ENCODE measurements around the gene CPT1C.

The CPT1C gene

DNA sequence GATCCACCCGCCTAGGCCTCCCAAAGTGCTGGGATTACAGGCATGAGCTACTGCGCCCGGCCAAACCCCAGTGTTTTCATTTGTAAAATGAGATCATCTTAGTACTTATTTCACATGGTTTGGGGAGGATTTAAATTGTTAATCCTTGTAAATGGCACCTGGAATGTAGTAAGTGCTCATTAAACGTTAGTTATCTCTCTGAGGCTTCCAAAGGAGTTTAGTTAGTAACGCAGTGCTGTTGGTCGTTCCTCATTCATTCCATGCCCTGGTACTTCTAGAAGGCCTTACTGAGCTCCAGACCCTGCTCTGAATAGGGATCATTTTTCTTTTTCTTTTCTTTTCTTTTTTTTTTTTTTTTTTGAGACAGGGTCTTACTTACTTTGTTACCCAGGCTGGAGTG is 5.2 kb downstream of the CPT1C start:
- no peak overlapping the region for H3K23ac ChIP-seq (ENCODE audit: low read length)
- no peaks in the 10 kb centered on the region for H3K79me2 ChIP-seq (ENCODE audit: control insufficient read depth, insufficient read depth, low read length, poor library complexity)
- no peak overlapping the region for H2AFZ ChIP-seq (ENCODE audit: insufficient read depth, low read length, poor library complexity)
- no peak overlapping the region for H3K27ac ChIP-seq (ENCODE audit: low read depth, low read length)
- no peak overlapping the region for H3K18ac ChIP-seq (ENCODE audit: low read length)
- H4K91ac ChIP-seq (ENCODE audit: low read depth, low read length) = no peak overlapping the region
- H3K36me3 ChIP-seq (ENCODE audit: control insufficient read depth in 1 of 2, insufficient read depth in 2 of 2, low read length in 2 of 2) = no peaks in the 10 kb centered on the region
- no CpG with 5 or more reads among the region's 6 CpGs for WGBS (ENCODE audit: extremely low coverage, insufficient coverage, insufficient read length)
- H3K79me1 ChIP-seq (ENCODE audit: low read length) = no peaks in the 10 kb centered on the region
- no peak overlapping the region for H3K4me2 ChIP-seq (ENCODE audit: low read length)
- no peak for DNase-seq
- no peaks in the 10 kb centered on the region for H3K9me3 ChIP-seq (ENCODE audit: insufficient read depth, low read depth, low read length)
- no peak overlapping the region for H2AK5ac ChIP-seq (ENCODE audit: low read length)
- no peak overlapping the region for H3K9ac ChIP-seq (ENCODE audit: low read length)
- H2BK120ac ChIP-seq (ENCODE audit: insufficient read depth, low read length, poor library complexity) = no peak overlapping the region
- H4K12ac ChIP-seq (ENCODE audit: low read depth, low read length) = no peak overlapping the region
- H2BK5ac ChIP-seq (ENCODE audit: low read depth, low read length, poor library complexity) = no peak overlapping the region
- no peak overlapping the region for H3K4me3 ChIP-seq (ENCODE audit: low read depth, low read length)
- no peaks in the 10 kb centered on the region for H3K27me3 ChIP-seq (ENCODE audit: insufficient read depth, low read length)
- peaks cover 3 to 6% of the 10 kb centered on the region in 2 experiments for H3K4me1 ChIP-seq (ENCODE audit: control insufficient read depth in 1 of 2, insufficient read depth in 2 of 2, low read length in 2 of 2)
- no peak overlapping the region for H4K8ac ChIP-seq (ENCODE audit: low read depth, low read length)
- H2BK12ac ChIP-seq (ENCODE audit: low read length) = no peak overlapping the region
- H3K4ac ChIP-seq (ENCODE audit: low read depth, low read length) = no peak overlapping the region
- H3K14ac ChIP-seq (ENCODE audit: low read length) = no peak overlapping the region

DNA sequence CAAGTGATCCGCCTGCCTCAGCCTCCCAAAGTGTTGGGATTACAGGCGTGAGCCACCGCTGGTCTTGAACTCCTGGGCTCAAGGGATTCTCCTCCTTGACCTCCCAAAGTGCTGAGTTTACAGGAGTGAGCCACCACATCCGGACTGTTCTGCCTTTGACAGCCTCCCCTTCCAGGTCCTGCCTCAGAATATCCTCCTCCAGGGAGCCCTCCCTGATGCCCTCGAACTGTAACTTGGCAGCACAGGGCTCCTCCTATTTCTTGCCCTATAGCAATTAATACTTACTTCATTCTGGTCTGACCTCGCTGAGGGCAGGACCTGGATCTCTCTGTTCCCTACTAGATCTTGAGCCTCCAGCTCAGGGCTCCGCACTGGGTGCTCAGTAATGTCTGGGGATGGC is 5.9 kb downstream of the CPT1C start:
- Histone ChIP-seq H3K79me2 (ENCODE audit: control insufficient read depth, insufficient read depth, low read length, poor library complexity) (no peaks in the 10 kb centered on the region), H4K12ac (ENCODE audit: low read depth, low read length) (no peak overlapping the region), H3K4me1 (ENCODE audit: control insufficient read depth in 1 of 2, insufficient read depth in 2 of 2, low read length in 2 of 2) (no peaks in the 10 kb centered on the region), H3K9me3 (ENCODE audit: insufficient read depth, low read depth, low read length) (no peaks in the 10 kb centered on the region), H3K18ac (ENCODE audit: low read length) (no peak overlapping the region), H3K27me3 (ENCODE audit: insufficient read depth, low read length) (no peaks in the 10 kb centered on the region), H4K91ac (ENCODE audit: low read depth, low read length) (no peak overlapping the region), H2BK120ac (ENCODE audit: insufficient read depth, low read length, poor library complexity) (no peak overlapping the region), H2AK5ac (ENCODE audit: low read length) (no peak overlapping the region), H2BK12ac (ENCODE audit: low read length) (no peak overlapping the region), H3K9ac (ENCODE audit: low read length) (no peak overlapping the region), H3K23ac (ENCODE audit: low read length) (no peak overlapping the region), H3K4ac (ENCODE audit: low read depth, low read length) (no peak overlapping the region), H3K36me3 (ENCODE audit: control insufficient read depth in 1 of 2, insufficient read depth in 2 of 2, low read length in 2 of 2) (no peaks in the 10 kb centered on the region), H4K8ac (ENCODE audit: low read depth, low read length) (no peak overlapping the region), H3K27ac (ENCODE audit: low read depth, low read length) (no peak overlapping the region), H3K79me1 (ENCODE audit: low read length) (no peaks in the 10 kb centered on the region), H2BK5ac (ENCODE audit: low read depth, low read length, poor library complexity) (no peak overlapping the region), H3K4me3 (ENCODE audit: low read depth, low read length) (no peak overlapping the region), H2AFZ (ENCODE audit: insufficient read depth, low read length, poor library complexity) (no peak overlapping the region), H3K4me2 (ENCODE audit: low read length) (no peak overlapping the region), H3K14ac (ENCODE audit: low read length) (no peak overlapping the region)
- no CpG with 5 or more reads among the region's 7 CpGs for WGBS (ENCODE audit: extremely low coverage, insufficient coverage, insufficient read length)
- no peak for DNase-seq

DNA sequence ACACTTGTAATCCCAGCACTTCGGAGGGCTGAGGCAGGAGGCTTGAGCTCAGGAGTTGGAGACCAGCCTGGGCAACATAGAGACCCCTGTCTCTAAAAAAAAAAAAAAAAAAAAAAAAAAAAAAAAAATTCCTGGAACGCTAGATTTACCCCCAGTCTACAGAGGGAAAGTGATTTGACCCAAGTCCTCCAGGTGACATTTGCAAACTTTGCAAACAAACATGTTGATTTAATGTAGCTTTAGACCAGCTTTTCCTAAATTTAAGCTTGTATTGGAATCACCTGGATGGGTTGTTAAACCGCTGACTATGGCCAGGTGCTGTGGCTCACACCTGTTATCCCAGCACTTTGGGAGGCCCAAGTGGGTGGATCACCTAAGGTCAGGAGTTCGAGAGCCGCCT is 8.4 kb downstream of the CPT1C start:
- Histone ChIP-seq H2BK12ac (ENCODE audit: low read length) (no peak overlapping the region), H3K27ac (ENCODE audit: low read depth, low read length) (no peak overlapping the region), H3K4ac (ENCODE audit: low read depth, low read length) (no peak overlapping the region), H3K4me1 (ENCODE audit: control insufficient read depth in 1 of 2, insufficient read depth in 2 of 2, low read length in 2 of 2) (no peaks in the 10 kb centered on the region), H3K14ac (ENCODE audit: low read length) (no peak overlapping the region), H2BK120ac (ENCODE audit: insufficient read depth, low read length, poor library complexity) (no peak overlapping the region), H2AK5ac (ENCODE audit: low read length) (no peak overlapping the region), H2BK5ac (ENCODE audit: low read depth, low read length, poor library complexity) (no peak overlapping the region), H3K23ac (ENCODE audit: low read length) (no peak overlapping the region), H3K4me3 (ENCODE audit: low read depth, low read length) (no peak overlapping the region), H4K91ac (ENCODE audit: low read depth, low read length) (no peak overlapping the region), H3K4me2 (ENCODE audit: low read length) (no peak overlapping the region), H3K27me3 (ENCODE audit: insufficient read depth, low read length) (no peaks in the 10 kb centered on the region), H3K9ac (ENCODE audit: low read length) (no peak overlapping the region), H3K79me1 (ENCODE audit: low read length) (no peaks in the 10 kb centered on the region), H4K8ac (ENCODE audit: low read depth, low read length) (no peak overlapping the region), H2AFZ (ENCODE audit: insufficient read depth, low read length, poor library complexity) (no peak overlapping the region), H3K9me3 (ENCODE audit: insufficient read depth, low read depth, low read length) (no peaks in the 10 kb centered on the region), H3K36me3 (ENCODE audit: control insufficient read depth in 1 of 2, insufficient read depth in 2 of 2, low read length in 2 of 2) (no peaks in the 10 kb centered on the region), H3K79me2 (ENCODE audit: control insufficient read depth, insufficient read depth, low read length, poor library complexity) (no peaks in the 10 kb centered on the region), H4K12ac (ENCODE audit: low read depth, low read length) (no peak overlapping the region), H3K18ac (ENCODE audit: low read length) (no peak overlapping the region)
- whole genome bisulfite sequencing (ENCODE audit: extremely low coverage, insufficient coverage, insufficient read length) = no CpG with 5 or more reads among the region's 5 CpGs
- DNase-seq = no peak

DNA sequence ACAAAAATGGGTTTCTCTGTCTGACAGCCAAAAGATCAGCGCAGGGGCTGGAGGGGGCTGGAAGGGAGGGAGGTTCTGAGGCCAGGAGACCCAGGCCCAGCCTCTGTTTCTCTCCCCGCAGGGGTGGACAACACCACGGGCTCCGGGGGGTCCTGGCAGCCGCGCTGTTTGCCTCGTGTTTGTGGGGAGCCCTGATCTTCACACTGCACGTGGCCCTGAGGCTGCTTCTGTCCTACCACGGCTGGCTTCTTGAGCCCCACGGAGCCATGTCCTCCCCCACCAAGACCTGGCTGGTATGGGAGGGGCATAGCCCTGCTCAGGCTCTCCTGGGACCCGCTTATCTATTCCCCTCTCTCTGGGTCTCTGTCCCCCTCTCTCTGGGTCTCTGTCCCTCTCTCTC is 9.6 kb downstream of the CPT1C start:
- H3K14ac ChIP-seq (ENCODE audit: low read length) = no peak overlapping the region
- H3K36me3 ChIP-seq (ENCODE audit: control insufficient read depth in 1 of 2, insufficient read depth in 2 of 2, low read length in 2 of 2) = no peaks in the 10 kb centered on the region
- no peak overlapping the region for H3K18ac ChIP-seq (ENCODE audit: low read length)
- no peaks in the 10 kb centered on the region for H3K9me3 ChIP-seq (ENCODE audit: insufficient read depth, low read depth, low read length)
- no peak for DNase-seq
- WGBS (ENCODE audit: extremely low coverage, insufficient coverage, insufficient read length) = no CpG with 5 or more reads among the region's 11 CpGs
- no peak overlapping the region for H3K4me3 ChIP-seq (ENCODE audit: low read depth, low read length)
- no peak overlapping the region for H4K12ac ChIP-seq (ENCODE audit: low read depth, low read length)
- no peak overlapping the region for H2BK120ac ChIP-seq (ENCODE audit: insufficient read depth, low read length, poor library complexity)
- no peaks in the 10 kb centered on the region for H3K79me1 ChIP-seq (ENCODE audit: low read length)
- H2BK12ac ChIP-seq (ENCODE audit: low read length) = no peak overlapping the region
- no peak overlapping the region for H3K9ac ChIP-seq (ENCODE audit: low read length)
- H3K4me1 ChIP-seq (ENCODE audit: control insufficient read depth in 1 of 2, insufficient read depth in 2 of 2, low read length in 2 of 2) = no peaks in the 10 kb centered on the region
- no peak overlapping the region for H2AFZ ChIP-seq (ENCODE audit: insufficient read depth, low read length, poor library complexity)
- no peak overlapping the region for H4K91ac ChIP-seq (ENCODE audit: low read depth, low read length)
- no peak overlapping the region for H4K8ac ChIP-seq (ENCODE audit: low read depth, low read length)
- H2BK5ac ChIP-seq (ENCODE audit: low read depth, low read length, poor library complexity) = no peak overlapping the region
- no peak overlapping the region for H3K27ac ChIP-seq (ENCODE audit: low read depth, low read length)
- H3K27me3 ChIP-seq (ENCODE audit: insufficient read depth, low read length) = no peaks in the 10 kb centered on the region
- H3K4ac ChIP-seq (ENCODE audit: low read depth, low read length) = no peak overlapping the region
- H2AK5ac ChIP-seq (ENCODE audit: low read length) = no peak overlapping the region
- no peaks in the 10 kb centered on the region for H3K79me2 ChIP-seq (ENCODE audit: control insufficient read depth, insufficient read depth, low read length, poor library complexity)
- H3K23ac ChIP-seq (ENCODE audit: low read length) = no peak overlapping the region
- H3K4me2 ChIP-seq (ENCODE audit: low read length) = no peak overlapping the region
